GM12878 (cell line): ENCODE data around the gene RSPO3. TPM values are rescaled to one million over a fixed set of nuclear protein-coding genes. Genes with fewer than 3 reads are reported as not detected.

ENCODE experiments used
- ATAC-seq: fragments of 200-7000 bp; cut with Tn5 transposase; 3 replicates; pipeline ENCODE4 v1.9.1; 2020; ENCODE audit warnings: mild to moderate bottlenecking, moderate library complexity
- BruUV-seq: library from RNA; stranded (reverse); fragments of 400-500 nt; replicated peaks from 2 replicates; lab custom pipeline; 2021; lab: Mats Ljungman, UMichigan
- CTCF ChIA-PET: fragments of 300-600 bp; sonication (Branson Sonifier 250); formaldehyde crosslinking; extraction: SDS; loops from one replicate; lab custom pipeline; 2021; ENCODE audit warnings: inconsistent platforms; lab: Yijun Ruan, JAX
- POLR2A ChIA-PET: fragments of 350-600 bp; formaldehyde crosslinking; extraction: SDS; loops from one replicate; lab custom pipeline; 2021; ENCODE audit warnings: inconsistent platforms; lab: Charles Lee
- RAD21 ChIA-PET: fragments of 300-600 bp; sonication (Branson Sonifier 250); formaldehyde crosslinking; loops from one replicate; lab custom pipeline; 2023; ENCODE audit warnings: antibody characterized with exemption; ENCODE audit not compliant: unreplicated experiment; lab: Charles Lee
- SMC1A ChIA-PET: fragments of 300-600 bp; sonication (Branson Sonifier 250); formaldehyde crosslinking; loops from one replicate; lab custom pipeline; 2023; ENCODE audit not compliant: unreplicated experiment, uncharacterized antibody; lab: Charles Lee
- DNase-seq: peaks from one replicate; pipeline ENCODE4 v3.0.0-alpha.2; 2011; ENCODE audit warnings: low read depth, low spot score
- FAIRE-seq: peaks from 3 replicates; lab custom pipeline; 2011; peaks lifted over from hg19 to GRCh38; lab: Jason Lieb, UNC
- H2AFZ ChIP-seq: 2 replicates; pipeline ENCODE4 v1.6.0; 2011; ENCODE audit warnings: low read depth, low read length, control low read depth; ENCODE audit not compliant: control insufficient read depth
- H3K27ac ChIP-seq: 2 replicates; pipeline ENCODE4 v1.5.1; 2011; ENCODE audit warnings: control low read depth; ENCODE audit not compliant: control insufficient read depth, insufficient read depth
- H3K27me3 ChIP-seq, 2 experiments: replicated peaks in 1 of 2; 2 replicates each; pipeline versions ENCODE4 v1.6.0 to v1.6.1; 2011; ENCODE audit warnings: low read length in 1 of 2; ENCODE audit not compliant: control insufficient read depth in 2 of 2, insufficient read depth in 2 of 2
- H3K36me3 ChIP-seq, 2 experiments: 2 replicates each; pipeline ENCODE4 v1.5.1; 2011; ENCODE audit warnings: low read length in 1 of 2; ENCODE audit not compliant: control insufficient read depth in 2 of 2, insufficient read depth in 2 of 2
- H3K4me1 ChIP-seq: 2 replicates; pipeline ENCODE4 v1.6.1; 2011; ENCODE audit warnings: mild to moderate bottlenecking, low read length, moderate library complexity, mixed read lengths; ENCODE audit not compliant: control insufficient read depth, insufficient read depth
- H3K4me2 ChIP-seq: 2 replicates; pipeline ENCODE4 v1.6.0; 2011; ENCODE audit warnings: control low read depth; ENCODE audit not compliant: control insufficient read depth, insufficient read depth
- H3K4me3 ChIP-seq: fragments of 200-600 bp; sonication (generic); 2 replicates; pipeline ENCODE4 v1.5.1; 2016
- H3K79me2 ChIP-seq: 2 replicates; pipeline ENCODE4 v1.6.0; 2011; ENCODE audit warnings: low read length; ENCODE audit not compliant: control insufficient read depth, insufficient read depth
- H3K9ac ChIP-seq: 2 replicates; pipeline ENCODE4 v1.8.0; 2011; ENCODE audit warnings: low read length, control low read depth, mixed read lengths; ENCODE audit not compliant: control insufficient read depth, insufficient read depth
- H3K9me3 ChIP-seq: replicated peaks from 3 replicates; pipeline ENCODE4 v1.5.1; 2011; ENCODE audit warnings: mild to moderate bottlenecking, low read length; ENCODE audit not compliant: control insufficient read depth, insufficient read depth
- H4K20me1 ChIP-seq: 2 replicates; pipeline ENCODE4 v1.6.0; 2011; ENCODE audit not compliant: control insufficient read depth, insufficient read depth
- FOS ChIP-seq: IDR thresholded peaks from 3 replicates; pipeline ENCODE4 v1.6.1; 2011; ENCODE audit warnings: borderline replicate concordance; ENCODE audit not compliant: insufficient read length; ENCODE audit errors: extremely low read depth
- FOXK2 ChIP-seq: fragments of 450-650 bp; IDR thresholded peaks from 2 replicates; pipeline ENCODE4 v1.6.1; 2017; ENCODE audit warnings: mild to moderate bottlenecking, moderate library complexity
- KAT2A ChIP-seq: conservative IDR thresholded peaks from 2 replicates; pipeline ENCODE4 v1.6.1; 2011; ENCODE audit warnings: low read depth, low read length; ENCODE audit not compliant: control insufficient read depth
- KLF5 ChIP-seq: fragments of 450-650 bp; IDR thresholded peaks from 2 replicates; pipeline ENCODE4 v1.6.1; 2014; ENCODE audit warnings: mild to moderate bottlenecking; ENCODE audit not compliant: partially characterized antibody
- POU2F2 ChIP-seq: IDR thresholded peaks from 3 replicates; pipeline ENCODE4 v1.6.1; 2011; ENCODE audit warnings: low read depth, mild to moderate bottlenecking, low read length, borderline replicate concordance
- RELB ChIP-seq: fragments of 450-650 bp; IDR thresholded peaks from 2 replicates; pipeline ENCODE4 v1.6.1; 2017; ENCODE audit warnings: low read depth, mild to moderate bottlenecking, moderate library complexity
- SPI1 ChIP-seq: IDR thresholded peaks from 2 replicates; pipeline ENCODE4 v1.6.1; 2011; ENCODE audit warnings: low read depth, mild to moderate bottlenecking, low read length, moderate library complexity, borderline replicate concordance; ENCODE audit not compliant: insufficient read depth
- STAT1 ChIP-seq: fragments of 450-650 bp; conservative IDR thresholded peaks from 2 replicates; pipeline ENCODE4 v1.6.1; 2014; ENCODE audit warnings: antibody characterized with exemption, mild to moderate bottlenecking
- WGBS: methylation state at CpG from one replicate; pipeline ENCODE4 v1.1.6; 2016; ENCODE audit warnings: low lambda C conversion rate; ENCODE audit not compliant: insufficient replicate concordance, insufficient coverage; ENCODE audit errors: missing lambda C conversion rate; 5-methylcytosine and 5-hydroxymethylcytosine counted together
- in situ Hi-C: fragments of 300-500 bp; cut with MboI; formaldehyde crosslinking; loops from 9 replicates; pipeline ENCODE4 v1.14.3; 2018; ENCODE audit warnings: mixed read lengths
- intact Hi-C: fragments of 100-400 bp; cut with micrococcal nuclease; formaldehyde crosslinking; loops from one replicate; pipeline ENCODE4 v1.14.2; 2022; ENCODE audit not compliant: unreplicated experiment
- polyA plus RNA-seq, 11 experiments: library from polyadenylated mRNA; depleted of rRNA in 4 of 11; unstranded in 6 of 11; stranded (reverse) in 5 of 11; fragments of >200 nt; fragmentation: Nextera tagmentation in 4 of 11; fragmentation: Illumina TruSeq in 1 of 11; extraction: Ambion mirVana in 4 of 11; extraction: Trizol in 1 of 11; gene quantifications; 1 replicate in 1 of 11; 2 replicates in 10 of 11; pipeline versions ENCODE4 v1.2.1 to v1.2.3, GENCODE V29; 2011 to 2016; ENCODE audit warnings: inconsistent platforms in 2 of 11, missing spikeins in 2 of 11, low read depth in 1 of 11
- total RNA-seq, 4 experiments: library from RNA; depleted of rRNA in 3 of 4; stranded (reverse); fragments of >200 nt in 3 of 4; fragmentation: Illumina TruSeq in 1 of 4; extraction: Trizol in 1 of 4; gene quantifications; 2 replicates each; pipeline versions ENCODE4 v1.2.1 to v1.2.3, GENCODE V29; 2013 to 2021

Gene RSPO3
- total and polyA plus RNA-seq, 10 of the 15 experiments (the other 5 are each of a cell fraction or from before 2014, with no cell fraction given) = 0.16 TPM; not detected in 9

GRCh38 chr6:127177030-127177922 is 58.8 kb downstream of the RSPO3 start:
- ATAC-seq (no peak), DNase-seq (no peak), FAIRE-seq (no peak)
- H3K4me3 ChIP-seq = no peak overlapping the region
- no peaks in the 10 kb centered on the region for H3K9me3 ChIP-seq
- ChIA-PET POLR2A (interaction anchor here (0.9 kb wide), 1 partner anchor 12 kb away, joined by 3 read pairs; no protein-coding TSS in a partner anchor), CTCF (interaction anchor here (0.8 to 1.6 kb wide), 2 partner anchors 8 to 89 kb away, joined by 4 read pairs; no protein-coding TSS in a partner anchor), SMC1A (interaction anchor here (0.7 to 1.3 kb wide), 2 partner anchors 9 to 10 kb away, joined by 3 to 5 read pairs; no protein-coding TSS in a partner anchor), RAD21 (no interaction called here)
- no peak overlapping the region for H3K4me2 ChIP-seq
- no peaks in the 10 kb centered on the region for H3K79me2 ChIP-seq
- intact Hi-C loops = no loop called here
- H3K9ac ChIP-seq = no peak overlapping the region
- no peaks in the 10 kb centered on the region for H4K20me1 ChIP-seq
- H3K27ac ChIP-seq = no peak overlapping the region
- H3K36me3 ChIP-seq = no peaks in the 10 kb centered on the region
- in situ Hi-C loops = no loop called here
- BruUV-seq = no TSS peak
- no peaks in the 10 kb centered on the region for H3K4me1 ChIP-seq
- H2AFZ ChIP-seq = no peak overlapping the region
- TF ChIP-seq FOS = no peak
- TF ChIP-seq KAT2A = no peak
- no peak for TF ChIP-seq FOXK2
- TF ChIP-seq KLF5 = no peak
- no peak for TF ChIP-seq POU2F2
- no peak for TF ChIP-seq SPI1
- no peak for TF ChIP-seq RELB
- no peak for TF ChIP-seq STAT1
- no peaks in the 10 kb centered on the region for H3K27me3 ChIP-seq
- 36% methylated on average over 4 of the region's 4 CpGs for WGBS
